HepG2 (cell line): ENCODE measurements around the gene SLC35F3. TPM values are rescaled to one million over a fixed set of nuclear protein-coding genes. Genes with fewer than 3 reads are reported as not detected.

Source experiments
- ATAC-seq: fragments of 200-7000 bp; cut with Tn5 transposase; 3 replicates; pipeline ENCODE4 v1.9.1; 2020; ENCODE audit warnings: mild to moderate bottlenecking, moderate library complexity
- BruUV-seq: library from RNA; stranded (reverse); fragments of 400-500 nt; replicated peaks from 2 replicates; lab custom pipeline; 2021; lab: Mats Ljungman, UMichigan
- CTCF ChIA-PET: fragments of 300-600 bp; formaldehyde crosslinking; extraction: SDS; loops from one replicate; lab custom pipeline; 2021; ENCODE audit warnings: low total read pairs, inconsistent platforms, low intra/inter-chr PET ratio; lab: Yijun Ruan, JAX
- POLR2A ChIA-PET: fragments of 350-600 bp; sonication (Branson Sonifier 250); formaldehyde crosslinking; loops from one replicate; lab custom pipeline; 2020; ENCODE audit warnings: antibody characterized with exemption, inconsistent platforms; lab: Yijun Ruan, JAX
- DNase-seq: peaks from one replicate; pipeline ENCODE4 v3.0.0-alpha.2; 2015; ENCODE audit warnings: low spot score
- FAIRE-seq: peaks from 3 replicates; lab custom pipeline; 2011; peaks lifted over from hg19 to GRCh38; lab: Jason Lieb, UNC
- H2AFZ ChIP-seq: one replicate; pipeline ENCODE4 v1.6.1; 2011; ENCODE audit warnings: low read length, inconsistent platforms
- H3K27ac ChIP-seq: fragments of 300-600 bp; 3 replicates; pipeline ENCODE4 v1.8.0; 2011; ENCODE audit warnings: mixed run types, mild to moderate bottlenecking, mixed read lengths, low read length, inconsistent platforms; ENCODE audit not compliant: insufficient read depth; ENCODE audit errors: extremely low read length
- H3K27me3 ChIP-seq, 2 experiments: fragments of 200-600 bp in 1 of 2; 2 replicates in 1 of 2; 3 replicates in 1 of 2; pipeline versions ENCODE4 v1.6.0 to v1.8.0; 2011; ENCODE audit warnings: low read length in 2 of 2, mild to moderate bottlenecking in 2 of 2, moderate library complexity in 2 of 2, inconsistent platforms in 1 of 2; ENCODE audit not compliant: insufficient read depth in 2 of 2, control insufficient read depth in 1 of 2
- H3K36me3 ChIP-seq, 2 experiments: fragments of 200-600 bp in 1 of 2; replicated peaks in 1 of 2; 2 replicates in 1 of 2; 3 replicates in 1 of 2; pipeline versions ENCODE4 v1.5.1 to v1.8.0; 2011; ENCODE audit warnings: low read length in 2 of 2, inconsistent platforms in 1 of 2; ENCODE audit not compliant: insufficient read depth in 2 of 2, control insufficient read depth in 1 of 2
- H3K4me1 ChIP-seq: 2 replicates; pipeline ENCODE4 v1.5.1; 2012; ENCODE audit warnings: low read length, inconsistent platforms; ENCODE audit not compliant: insufficient read depth
- H3K4me2 ChIP-seq: 2 replicates; pipeline ENCODE4 v1.6.0; 2011; ENCODE audit warnings: low read depth, low read length, inconsistent platforms
- H3K4me3 ChIP-seq, 3 experiments: fragments of 200-600 bp in 1 of 3; sonication (generic), shearing (Covaris generic) in 1 of 3; replicated peaks in 1 of 3; 2 replicates each; pipeline ENCODE4 v1.5.1; 2011 to 2016; ENCODE audit warnings: low read length in 3 of 3, inconsistent platforms in 2 of 3, low read depth in 2 of 3, mild to moderate bottlenecking in 2 of 3, control low read depth in 1 of 3, mixed read lengths in 1 of 3; ENCODE audit not compliant: insufficient read depth in 1 of 3
- H3K79me2 ChIP-seq: one replicate; pipeline ENCODE4 v1.6.1; 2011; ENCODE audit warnings: low read length, inconsistent platforms; ENCODE audit not compliant: insufficient read depth
- H3K9ac ChIP-seq: 2 replicates; pipeline ENCODE4 v1.6.0; 2011; ENCODE audit warnings: mild to moderate bottlenecking, low read depth, low read length, inconsistent platforms; ENCODE audit not compliant: insufficient read depth
- H3K9me3 ChIP-seq: 2 replicates; pipeline ENCODE4 v1.5.1; 2012; ENCODE audit warnings: mild to moderate bottlenecking, low read length
- H4K20me1 ChIP-seq: 2 replicates; pipeline ENCODE4 v1.6.0; 2011; ENCODE audit warnings: inconsistent platforms, mild to moderate bottlenecking, low read length, moderate library complexity; ENCODE audit not compliant: insufficient read depth
- CENPT ChIP-seq: sonication (generic); formaldehyde crosslinking; IDR thresholded peaks from 2 replicates; pipeline ENCODE4 v1.8.0; 2022; ENCODE audit warnings: low read depth, mild to moderate bottlenecking, moderate library complexity, missing genetic modification reagents
- DR1 ChIP-seq: sonication (generic); formaldehyde crosslinking; IDR thresholded peaks from 2 replicates; pipeline ENCODE4 v1.8.0; 2021; ENCODE audit warnings: mild to moderate bottlenecking, missing genetic modification reagents, inconsistent platforms
- EZH2 ChIP-seq: conservative IDR thresholded peaks from 2 replicates; pipeline ENCODE4 v1.6.1; 2012; ENCODE audit warnings: mild to moderate bottlenecking, low read depth, low read length, moderate library complexity
- FOXA1 ChIP-seq, 2 experiments: fragments of 450-650 bp in 1 of 2; sonication (generic) in 1 of 2; formaldehyde crosslinking in 1 of 2; IDR thresholded peaks; 2 replicates each; pipeline versions ENCODE4 v1.4.0 to v1.6.1; 2016 to 2020; ENCODE audit warnings: missing genetic modification reagents in 1 of 2
- GZF1 ChIP-seq: sonication (generic); formaldehyde crosslinking; IDR thresholded peaks from 2 replicates; pipeline ENCODE4 v1.5.1; 2020; ENCODE audit warnings: mild to moderate bottlenecking, missing genetic modification reagents
- KDM4B ChIP-seq: sonication (generic); formaldehyde crosslinking; IDR thresholded peaks from 2 replicates; pipeline ENCODE4 v1.4.0; 2020; ENCODE audit warnings: missing genetic modification reagents
- PHF5A ChIP-seq: IDR thresholded peaks from one replicate; pipeline ENCODE4 v1.6.1; 2018; ENCODE audit warnings: low read depth, missing genetic modification reagents; ENCODE audit not compliant: unreplicated experiment
- PLRG1 ChIP-seq: fragments of 450-650 bp; conservative IDR thresholded peaks from 2 replicates; pipeline ENCODE4 v1.6.1; 2016
- RFX5 ChIP-seq: IDR thresholded peaks from 2 replicates; pipeline ENCODE4 v1.6.1; 2011; ENCODE audit warnings: low read depth, low read length, improper control_type of control experiment
- SMARCE1 ChIP-seq: fragments of 450-650 bp; IDR thresholded peaks from 2 replicates; pipeline ENCODE4 v1.6.1; 2017; ENCODE audit warnings: borderline replicate concordance
- SSRP1 ChIP-seq: IDR thresholded peaks from 2 replicates; pipeline ENCODE4 v1.6.1; 2016; ENCODE audit warnings: control low read depth
- STAT5B ChIP-seq: sonication (generic); formaldehyde crosslinking; IDR thresholded peaks from 2 replicates; pipeline ENCODE4 v1.4.0; 2020; ENCODE audit warnings: missing genetic modification reagents
- ZNF781 ChIP-seq: sonication (generic); formaldehyde crosslinking; IDR thresholded peaks from 2 replicates; pipeline ENCODE4 v1.5.1; 2020; ENCODE audit warnings: borderline replicate concordance, mild to moderate bottlenecking, missing genetic modification reagents; ENCODE audit errors: not compliant biosample characterization
- ZNF850 ChIP-seq: sonication (generic); formaldehyde crosslinking; conservative IDR thresholded peaks from 2 replicates; pipeline ENCODE4 v1.9.0; 2021; ENCODE audit warnings: mild to moderate bottlenecking, missing genetic modification reagents
- ZSCAN30 ChIP-seq: sonication (generic); formaldehyde crosslinking; IDR thresholded peaks from 2 replicates; pipeline ENCODE4 v1.5.0; 2020; ENCODE audit warnings: mild to moderate bottlenecking, missing genetic modification reagents
- WGBS: methylation state at CpG from one replicate; pipeline ENCODE4 v1.1.6; 2017; ENCODE audit warnings: low lambda C conversion rate; 5-methylcytosine and 5-hydroxymethylcytosine counted together
- in situ Hi-C: cut with HindIII; loops from 2 replicates; pipeline ENCODE4 v1.10.0; 2017; ENCODE audit warnings: low pct_unique_long_range_greater_than_20kb; ENCODE audit not compliant: extremely low pct_ligation_motif_present
- intact Hi-C: fragments of 100-400 bp; cut with micrococcal nuclease; formaldehyde crosslinking; loops from one replicate; pipeline ENCODE4 v1.10.0; 2022; ENCODE audit not compliant: unreplicated experiment
- polyA plus RNA-seq, 8 experiments: library from polyadenylated mRNA; depleted of rRNA in 3 of 8; stranded (reverse) in 7 of 8; unstranded in 1 of 8; fragments of >200 nt; fragmentation: Illumina TruSeq in 4 of 8; extraction: Trizol in 4 of 8; gene quantifications; 2 replicates each; pipeline versions ENCODE4 v1.2.1 to v1.2.3, GENCODE V29; 2011 to 2016; ENCODE audit warnings: low read depth in 4 of 8, missing spikeins in 1 of 8, mixed read lengths in 1 of 8; ENCODE audit not compliant: insufficient read depth in 1 of 8
- total RNA-seq, 5 experiments: library from RNA; depleted of rRNA; stranded (reverse); fragments of >200 nt; fragmentation: Illumina TruSeq; extraction: Trizol; gene quantifications; 2 replicates each; pipeline ENCODE4 v1.2.3, GENCODE V29; 2016; ENCODE audit warnings: low read depth in 1 of 5
- TF ChIP-seq, protein P1 (sequence below): sonication (generic); formaldehyde crosslinking; IDR thresholded peaks from 2 replicates; pipeline ENCODE4 v1.5.0; 2020; ENCODE audit warnings: missing genetic modification reagents
- TF ChIP-seq, protein P2 (sequence below): sonication (generic); formaldehyde crosslinking; conservative IDR thresholded peaks from 2 replicates; pipeline ENCODE4 v1.4.0; 2020; ENCODE audit warnings: missing genetic modification reagents
- TF ChIP-seq, protein P3 (sequence below): sonication (generic); formaldehyde crosslinking; IDR thresholded peaks from 2 replicates; pipeline ENCODE4 v1.8.0; 2022; ENCODE audit warnings: mild to moderate bottlenecking, missing genetic modification reagents
- TF ChIP-seq, protein P4 (sequence below): sonication (generic); formaldehyde crosslinking; IDR thresholded peaks from 2 replicates; pipeline ENCODE4 v1.4.0; 2020; ENCODE audit warnings: low read depth, mild to moderate bottlenecking, missing genetic modification reagents
- TF ChIP-seq, protein P5 (sequence below): IDR thresholded peaks from 2 replicates; pipeline ENCODE4 v1.6.1; 2016; ENCODE audit warnings: low read depth

SLC35F3 gene
- total and polyA plus RNA-seq, 2 of the 13 experiments (the other 11 are each of a cell fraction or from before 2014, with no cell fraction given), result not detected

DNA sequence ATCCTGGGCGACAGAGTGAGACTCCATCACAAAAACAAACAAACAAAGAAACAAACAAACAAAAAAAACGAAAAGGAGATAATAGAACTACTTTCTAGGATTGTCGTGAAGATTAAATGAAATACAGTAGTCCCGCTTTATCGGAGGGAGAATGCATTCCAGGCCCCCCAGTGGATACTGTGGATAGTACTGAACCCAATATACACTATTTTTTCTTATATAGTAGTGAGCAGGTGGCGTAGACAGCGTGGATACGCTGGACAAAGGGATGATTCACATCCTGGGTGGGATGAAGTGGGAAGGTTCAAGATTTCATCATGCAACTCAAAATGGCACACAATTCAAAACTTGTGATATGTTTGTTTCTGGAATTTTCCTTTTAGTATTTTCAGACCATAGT, 8.0 kb downstream of the SLC35F3 start:
- no peak overlapping the region for H3K4me2 ChIP-seq
- H3K9me3 ChIP-seq, result no peaks in the 10 kb centered on the region
- in situ Hi-C loops, result no loop called here
- no peaks in the 10 kb centered on the region for H3K79me2 ChIP-seq
- DNase-seq (no peak), FAIRE-seq (no peak), ATAC-seq (no peak)
- no peaks in the 10 kb centered on the region for H3K27me3 ChIP-seq
- TF ChIP-seq FOXA1 (IDR thresholded peaks at IDR 0.05), result no peak
- TF ChIP-seq FOXA1 (CRISPR knock-in tag; IDR thresholded peaks at IDR 0.05), result no peak
- TF ChIP-seq SSRP1 (CRISPR knock-in tag), result no peak
- TF ChIP-seq ZSCAN30 (CRISPR knock-in tag), result no peak
- TF ChIP-seq RFX5, result no peak
- TF ChIP-seq, protein P1, sequence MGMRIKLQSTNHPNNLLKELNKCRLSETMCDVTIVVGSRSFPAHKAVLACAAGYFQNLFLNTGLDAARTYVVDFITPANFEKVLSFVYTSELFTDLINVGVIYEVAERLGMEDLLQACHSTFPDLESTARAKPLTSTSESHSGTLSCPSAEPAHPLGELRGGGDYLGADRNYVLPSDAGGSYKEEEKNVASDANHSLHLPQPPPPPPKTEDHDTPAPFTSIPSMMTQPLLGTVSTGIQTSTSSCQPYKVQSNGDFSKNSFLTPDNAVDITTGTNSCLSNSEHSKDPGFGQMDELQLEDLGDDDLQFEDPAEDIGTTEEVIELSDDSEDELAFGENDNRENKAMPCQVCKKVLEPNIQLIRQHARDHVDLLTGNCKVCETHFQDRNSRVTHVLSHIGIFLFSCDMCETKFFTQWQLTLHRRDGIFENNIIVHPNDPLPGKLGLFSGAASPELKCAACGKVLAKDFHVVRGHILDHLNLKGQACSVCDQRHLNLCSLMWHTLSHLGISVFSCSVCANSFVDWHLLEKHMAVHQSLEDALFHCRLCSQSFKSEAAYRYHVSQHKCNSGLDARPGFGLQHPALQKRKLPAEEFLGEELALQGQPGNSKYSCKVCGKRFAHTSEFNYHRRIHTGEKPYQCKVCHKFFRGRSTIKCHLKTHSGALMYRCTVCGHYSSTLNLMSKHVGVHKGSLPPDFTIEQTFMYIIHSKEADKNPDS, result no peak
- TF ChIP-seq DR1 (CRISPR knock-in tag), result no peak
- no peak for TF ChIP-seq KDM4B
- TF ChIP-seq ZNF850 (CRISPR knock-in tag), result no peak
- TF ChIP-seq ZNF781 (CRISPR knock-in tag), result no peak
- TF ChIP-seq, protein P2, sequence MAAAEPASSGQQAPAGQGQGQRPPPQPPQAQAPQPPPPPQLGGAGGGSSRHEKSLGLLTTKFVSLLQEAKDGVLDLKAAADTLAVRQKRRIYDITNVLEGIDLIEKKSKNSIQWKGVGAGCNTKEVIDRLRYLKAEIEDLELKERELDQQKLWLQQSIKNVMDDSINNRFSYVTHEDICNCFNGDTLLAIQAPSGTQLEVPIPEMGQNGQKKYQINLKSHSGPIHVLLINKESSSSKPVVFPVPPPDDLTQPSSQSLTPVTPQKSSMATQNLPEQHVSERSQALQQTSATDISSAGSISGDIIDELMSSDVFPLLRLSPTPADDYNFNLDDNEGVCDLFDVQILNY (CRISPR knock-in tag), result no peak
- TF ChIP-seq, protein P3, sequence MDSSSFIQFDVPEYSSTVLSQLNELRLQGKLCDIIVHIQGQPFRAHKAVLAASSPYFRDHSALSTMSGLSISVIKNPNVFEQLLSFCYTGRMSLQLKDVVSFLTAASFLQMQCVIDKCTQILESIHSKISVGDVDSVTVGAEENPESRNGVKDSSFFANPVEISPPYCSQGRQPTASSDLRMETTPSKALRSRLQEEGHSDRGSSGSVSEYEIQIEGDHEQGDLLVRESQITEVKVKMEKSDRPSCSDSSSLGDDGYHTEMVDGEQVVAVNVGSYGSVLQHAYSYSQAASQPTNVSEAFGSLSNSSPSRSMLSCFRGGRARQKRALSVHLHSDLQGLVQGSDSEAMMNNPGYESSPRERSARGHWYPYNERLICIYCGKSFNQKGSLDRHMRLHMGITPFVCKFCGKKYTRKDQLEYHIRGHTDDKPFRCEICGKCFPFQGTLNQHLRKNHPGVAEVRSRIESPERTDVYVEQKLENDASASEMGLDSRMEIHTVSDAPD (CRISPR knock-in tag), result no peak
- TF ChIP-seq, protein P4, sequence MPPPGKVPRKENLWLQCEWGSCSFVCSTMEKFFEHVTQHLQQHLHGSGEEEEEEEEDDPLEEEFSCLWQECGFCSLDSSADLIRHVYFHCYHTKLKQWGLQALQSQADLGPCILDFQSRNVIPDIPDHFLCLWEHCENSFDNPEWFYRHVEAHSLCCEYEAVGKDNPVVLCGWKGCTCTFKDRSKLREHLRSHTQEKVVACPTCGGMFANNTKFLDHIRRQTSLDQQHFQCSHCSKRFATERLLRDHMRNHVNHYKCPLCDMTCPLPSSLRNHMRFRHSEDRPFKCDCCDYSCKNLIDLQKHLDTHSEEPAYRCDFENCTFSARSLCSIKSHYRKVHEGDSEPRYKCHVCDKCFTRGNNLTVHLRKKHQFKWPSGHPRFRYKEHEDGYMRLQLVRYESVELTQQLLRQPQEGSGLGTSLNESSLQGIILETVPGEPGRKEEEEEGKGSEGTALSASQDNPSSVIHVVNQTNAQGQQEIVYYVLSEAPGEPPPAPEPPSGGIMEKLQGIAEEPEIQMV, result no peak
- TF ChIP-seq PLRG1, result no peak
- TF ChIP-seq PHF5A (CRISPR knock-in tag), result no peak
- no peak for TF ChIP-seq CENPT (CRISPR knock-in tag)
- no peak for TF ChIP-seq EZH2
- TF ChIP-seq SMARCE1, result no peak
- TF ChIP-seq, protein P5, sequence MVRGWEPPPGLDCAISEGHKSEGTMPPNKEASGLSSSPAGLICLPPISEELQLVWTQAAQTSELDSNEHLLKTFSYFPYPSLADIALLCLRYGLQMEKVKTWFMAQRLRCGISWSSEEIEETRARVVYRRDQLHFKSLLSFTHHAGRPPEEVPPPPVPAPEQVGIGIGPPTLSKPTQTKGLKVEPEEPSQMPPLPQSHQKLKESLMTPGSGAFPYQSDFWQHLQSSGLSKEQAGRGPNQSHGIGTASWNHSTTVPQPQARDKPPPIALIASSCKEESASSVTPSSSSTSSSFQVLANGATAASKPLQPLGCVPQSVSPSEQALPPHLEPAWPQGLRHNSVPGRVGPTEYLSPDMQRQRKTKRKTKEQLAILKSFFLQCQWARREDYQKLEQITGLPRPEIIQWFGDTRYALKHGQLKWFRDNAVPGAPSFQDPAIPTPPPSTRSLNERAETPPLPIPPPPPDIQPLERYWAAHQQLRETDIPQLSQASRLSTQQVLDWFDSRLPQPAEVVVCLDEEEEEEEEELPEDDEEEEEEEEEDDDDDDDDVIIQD (CRISPR knock-in tag), result no peak
- TF ChIP-seq GZF1 (CRISPR knock-in tag), result no peak
- TF ChIP-seq STAT5B (CRISPR knock-in tag), result no peak
- BruUV-seq, result no TSS peak
- H3K4me3 ChIP-seq, result no peak overlapping the region
- 35% methylated on average over 8 of the region's 8 CpGs for WGBS
- H3K9ac ChIP-seq, result no peak overlapping the region
- H3K4me1 ChIP-seq, result no peaks in the 10 kb centered on the region
- no peaks in the 10 kb centered on the region for H3K36me3 ChIP-seq
- no peak overlapping the region for H3K27ac ChIP-seq
- POLR2A ChIA-PET, result no interaction called here
- H4K20me1 ChIP-seq, result no peaks in the 10 kb centered on the region
- no peak overlapping the region for H2AFZ ChIP-seq
- CTCF ChIA-PET, result no interaction called here
- intact Hi-C loops, result no loop called here
